GM19035 (cell line): ENCODE data around the gene ARRDC2.
"Not testable (repeated sequence)": the region's sequence is repeated elsewhere in the genome, so short reads cannot be mapped to it uniquely, and the experiment has no call there.

Source experiments
- ATAC-seq: cut with Tn5 transposase; IDR thresholded peaks from one replicate; pipeline ENCODE4 v1.9.1; 2021; ENCODE audit not compliant: unreplicated experiment

Gene ARRDC2

DNA sequence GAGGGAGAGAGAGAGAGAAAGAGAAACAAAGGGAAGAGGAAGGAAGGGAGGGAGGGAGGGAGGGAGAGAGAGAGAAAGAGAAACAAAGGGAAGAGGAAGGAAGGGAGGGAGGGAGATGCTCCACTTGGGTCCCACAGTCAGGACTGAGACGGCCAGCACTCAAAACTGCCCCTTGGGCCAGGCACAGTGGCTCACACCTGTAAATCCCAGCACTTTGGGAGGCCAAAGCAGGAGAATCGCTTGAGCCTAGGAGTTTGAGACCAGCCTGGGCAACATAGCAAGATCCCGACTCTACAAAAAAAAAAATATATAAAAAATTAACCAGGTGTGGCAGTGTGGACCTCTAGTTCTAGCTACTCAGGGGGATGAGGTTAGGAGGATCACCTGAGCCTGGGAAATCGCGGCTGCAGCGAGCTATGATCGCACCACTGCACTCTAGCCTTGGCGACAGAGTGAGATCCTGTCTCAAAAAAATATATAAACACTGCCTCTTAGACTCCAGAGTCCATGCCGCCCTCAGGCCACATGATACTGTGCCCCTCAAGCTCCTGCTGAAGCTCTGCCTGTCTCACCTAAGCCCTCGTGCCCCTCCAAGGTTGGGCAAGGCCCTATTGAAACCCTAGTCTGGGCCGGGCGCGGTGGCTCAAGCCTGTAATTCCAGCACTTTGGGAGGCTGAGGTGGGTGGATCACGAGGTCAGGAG, 8.4 kb downstream of the ARRDC2 start:
- ATAC-seq = no peak

DNA sequence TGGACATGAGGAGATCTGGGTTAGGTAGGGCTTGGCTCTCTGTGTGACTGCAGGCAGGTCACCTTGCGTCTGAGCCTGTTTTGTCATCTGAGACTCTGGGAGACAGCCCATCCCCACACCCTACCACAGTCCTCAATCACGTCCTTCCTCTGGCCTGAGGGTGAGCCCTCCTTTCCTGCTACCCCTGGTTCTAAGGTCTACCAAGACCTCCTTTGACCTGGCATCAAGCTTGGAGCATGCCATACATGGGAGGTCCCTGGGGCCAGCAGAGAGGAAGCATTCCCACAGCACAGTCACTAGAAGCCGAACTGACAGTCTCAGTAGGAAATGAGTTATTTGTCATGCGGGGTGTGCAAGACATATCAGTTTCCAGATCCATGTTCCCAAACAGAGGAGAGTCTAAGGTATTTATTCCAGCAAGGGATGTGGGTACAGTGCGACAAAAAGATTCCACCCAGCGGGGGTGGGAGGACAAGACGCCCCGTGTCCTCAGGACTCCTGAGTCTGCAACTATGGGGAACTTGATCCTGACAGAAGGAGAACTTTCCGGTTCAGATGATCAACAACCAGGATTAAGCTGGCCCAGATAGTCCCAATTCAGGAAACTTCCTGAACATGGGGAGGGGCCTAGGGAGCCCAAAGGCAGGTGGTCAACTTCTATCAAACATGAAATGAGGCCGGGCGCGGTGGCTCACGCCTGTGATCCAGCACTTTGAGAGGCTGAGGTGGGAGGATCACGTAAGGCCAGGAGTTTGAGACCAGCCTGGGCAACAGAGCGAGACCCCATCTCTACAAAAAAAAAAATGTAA, 9.5 kb downstream of the ARRDC2 start:
- no peak for ATAC-seq

DNA sequence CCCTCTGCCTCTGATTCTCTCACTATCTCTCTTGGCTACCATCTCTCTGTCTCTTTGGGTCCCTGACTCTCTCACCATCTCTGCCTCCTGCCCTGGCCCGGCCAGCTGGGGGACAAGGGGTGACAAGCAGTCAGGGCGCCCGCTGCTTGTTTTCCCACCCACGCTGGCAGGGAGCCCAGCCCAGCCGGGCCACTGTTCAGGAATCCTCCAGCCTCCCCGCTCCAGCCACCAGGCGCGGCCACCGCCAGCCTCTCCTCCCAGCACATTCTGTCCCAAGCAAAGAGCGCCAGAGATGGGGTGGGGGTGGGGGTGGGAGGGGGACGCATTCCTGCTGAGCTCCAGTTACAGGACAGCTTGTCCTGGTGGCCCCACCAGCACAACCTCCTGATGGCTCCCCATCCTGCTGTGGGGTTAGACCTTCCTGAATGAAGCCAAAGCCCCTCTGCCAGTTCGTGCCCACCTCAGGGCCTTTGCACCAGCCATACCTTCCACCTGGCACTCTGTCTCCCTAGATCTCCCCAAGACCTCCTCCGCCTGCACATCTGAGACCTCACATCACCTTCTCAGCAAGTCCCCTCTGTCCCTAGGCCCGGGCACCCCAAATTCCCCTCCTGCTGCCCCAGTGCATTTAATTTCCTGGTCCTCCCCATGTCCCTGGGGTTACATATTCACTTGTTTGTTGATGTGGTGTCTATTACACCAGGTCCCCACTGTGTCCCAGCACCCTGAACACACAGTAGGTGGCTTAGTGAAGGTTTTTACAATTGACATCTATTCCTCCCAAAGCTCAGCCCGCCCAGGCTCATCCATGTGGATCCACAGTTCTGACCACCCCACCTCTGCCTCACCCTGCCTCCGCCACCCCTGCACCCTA, 12.5 kb downstream of the ARRDC2 start:
- no peak for ATAC-seq

DNA sequence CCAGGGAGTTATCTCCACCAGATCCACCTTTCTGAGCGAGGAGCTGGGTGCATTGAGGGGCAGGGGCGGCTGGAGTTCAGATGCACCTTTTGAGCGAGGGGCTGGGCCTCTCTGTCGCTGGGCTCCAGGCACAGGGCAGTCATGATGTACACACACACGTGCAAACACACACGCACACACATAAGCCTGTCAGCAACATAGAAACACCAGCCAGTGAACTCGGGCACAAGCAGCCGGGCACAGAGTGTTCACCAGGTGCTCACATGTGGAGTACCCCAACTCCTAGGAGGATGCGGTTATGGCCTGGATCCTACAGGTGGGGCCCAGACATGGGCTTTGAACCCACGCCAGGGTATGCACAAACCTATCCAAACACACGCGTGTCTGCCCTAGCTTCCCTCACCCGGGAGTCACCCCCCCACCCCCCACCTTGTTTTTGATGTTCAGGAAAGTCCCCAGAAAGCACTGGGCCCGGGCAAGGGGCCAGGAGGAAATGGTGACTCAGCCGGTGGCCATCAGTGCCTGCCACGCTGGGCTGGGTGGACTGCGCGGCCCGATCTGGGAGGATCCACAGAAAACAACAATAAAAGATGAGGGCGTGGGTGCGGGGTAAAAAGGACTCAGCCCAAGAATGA, 13.3 kb downstream of the ARRDC2 start:
- ATAC-seq = no peak

DNA sequence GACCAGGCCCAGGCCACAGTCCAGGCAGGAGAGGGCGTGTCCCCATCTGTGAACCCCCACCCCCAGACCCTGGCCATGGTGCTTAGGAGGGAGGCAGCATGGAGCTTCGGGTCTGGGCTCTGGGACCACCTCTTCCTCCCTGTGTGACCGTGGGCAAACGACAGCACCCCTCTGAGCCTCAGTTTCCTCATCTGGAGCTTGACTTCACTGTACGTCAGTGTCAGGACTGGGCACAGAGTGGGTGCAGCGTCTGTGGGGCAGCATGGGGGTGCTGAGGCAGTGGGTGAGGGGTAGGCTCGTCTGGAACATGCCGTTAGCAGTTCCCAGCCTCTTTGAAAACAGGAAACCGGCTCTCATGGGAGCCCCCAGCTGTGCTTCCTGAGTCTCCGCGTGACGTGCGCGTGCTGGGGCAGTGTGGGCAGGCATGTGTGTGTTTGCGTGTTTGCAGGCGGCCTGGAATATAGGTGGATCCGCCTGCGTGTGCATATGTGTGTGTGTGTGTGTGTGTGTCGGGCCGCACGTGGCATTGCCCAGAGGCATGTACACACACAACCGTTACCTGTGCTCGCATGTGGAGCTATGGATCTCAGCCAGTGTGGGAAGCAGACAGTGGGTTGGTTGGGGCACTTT, 15.8 kb downstream of the ARRDC2 start:
- ATAC-seq = no peak

DNA sequence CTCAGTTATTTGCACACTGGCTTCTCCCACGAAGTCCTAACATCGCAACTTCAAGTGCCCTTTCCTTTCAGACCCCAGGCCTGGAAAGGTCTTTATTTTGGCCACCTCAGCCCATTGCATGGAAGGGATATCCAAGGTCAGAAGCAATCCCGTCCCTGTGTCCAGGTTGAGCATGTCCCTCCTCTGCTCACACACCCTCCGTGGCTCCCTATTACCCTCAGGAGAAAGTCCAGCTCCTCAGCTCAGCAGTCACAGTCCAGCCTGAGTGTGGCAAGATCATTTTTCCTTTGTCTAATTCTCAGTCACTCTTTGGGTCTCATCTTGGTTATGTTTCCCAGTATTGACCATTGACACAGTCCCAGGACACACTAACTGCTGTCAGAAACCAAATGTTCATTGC, 19.2 kb downstream of the ARRDC2 start:
- ATAC-seq = no peak

DNA sequence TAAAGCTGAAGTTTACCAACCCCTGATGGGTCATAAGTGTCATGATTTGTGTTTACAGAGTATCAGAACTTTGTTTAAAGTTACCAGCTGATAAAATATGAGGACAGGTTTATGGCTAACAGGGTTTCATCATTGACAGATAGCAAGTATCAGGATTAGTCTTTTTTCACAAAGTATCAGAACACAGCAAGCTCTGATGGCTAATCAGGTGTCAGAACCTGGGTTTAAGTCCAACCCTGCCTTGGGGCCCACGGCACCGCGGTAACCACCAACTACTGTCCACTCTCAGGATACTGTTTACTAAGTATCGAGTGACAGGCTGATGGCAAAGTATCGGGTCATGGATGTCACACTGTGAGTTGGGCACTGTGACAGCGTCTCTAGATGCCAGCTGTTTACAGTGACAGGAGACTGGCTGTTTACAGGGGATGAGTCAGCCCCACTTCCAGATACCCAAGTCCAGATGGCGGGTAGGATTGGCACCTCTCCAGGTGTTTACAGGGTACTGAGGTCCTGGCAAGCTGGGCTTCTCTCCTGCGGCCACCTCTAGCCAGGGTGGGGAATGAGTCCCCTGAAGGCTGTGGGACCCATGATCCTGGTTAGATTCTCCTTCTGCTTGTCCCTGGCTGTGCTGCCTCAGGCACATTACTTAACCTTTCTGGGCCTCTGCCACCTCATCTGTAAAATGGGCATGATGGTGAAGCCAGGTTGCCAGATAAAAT, 21.8 kb downstream of the ARRDC2 start:
- no peak for ATAC-seq

DNA sequence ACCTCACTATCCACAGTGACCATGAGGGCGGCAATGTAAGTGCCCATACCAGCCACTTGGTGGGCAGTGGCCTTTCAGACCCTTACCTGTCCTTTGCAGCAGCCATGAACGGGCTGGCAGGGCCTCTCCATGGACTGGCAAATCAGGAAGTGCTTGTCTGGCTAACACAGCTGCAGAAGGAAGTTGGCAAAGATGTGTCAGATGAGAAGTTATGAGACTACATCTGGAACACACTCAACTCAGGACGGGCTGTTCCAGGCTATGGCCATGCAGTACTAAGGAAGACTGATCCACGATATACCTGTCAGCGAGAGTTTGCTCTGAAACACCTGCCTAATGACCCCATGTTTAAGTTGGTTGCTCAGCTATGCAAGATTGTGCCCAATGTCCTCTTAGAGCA, 23.4 kb downstream of the ARRDC2 start:
- ATAC-seq = not testable (repeated sequence)

DNA sequence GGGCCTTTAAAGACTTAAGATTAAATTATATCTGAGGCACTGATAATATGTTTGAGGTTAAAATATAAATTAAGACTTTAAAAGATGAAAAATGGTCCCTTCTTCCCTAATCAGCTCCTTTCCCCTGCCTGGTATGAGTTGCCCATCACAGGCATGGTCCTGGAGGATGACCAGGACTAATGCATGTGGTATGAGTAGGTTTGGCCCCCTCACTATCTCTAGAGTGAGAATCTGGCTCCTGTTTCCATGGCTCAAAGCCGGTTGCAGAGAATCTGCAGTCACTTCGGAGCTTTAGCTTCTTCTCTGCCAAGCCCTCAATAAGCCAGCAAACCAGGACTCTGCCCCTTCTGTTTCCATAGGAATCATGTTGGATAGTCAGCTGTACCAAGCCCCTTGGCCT, 24.1 kb downstream of the ARRDC2 start:
- not testable (repeated sequence) for ATAC-seq

DNA sequence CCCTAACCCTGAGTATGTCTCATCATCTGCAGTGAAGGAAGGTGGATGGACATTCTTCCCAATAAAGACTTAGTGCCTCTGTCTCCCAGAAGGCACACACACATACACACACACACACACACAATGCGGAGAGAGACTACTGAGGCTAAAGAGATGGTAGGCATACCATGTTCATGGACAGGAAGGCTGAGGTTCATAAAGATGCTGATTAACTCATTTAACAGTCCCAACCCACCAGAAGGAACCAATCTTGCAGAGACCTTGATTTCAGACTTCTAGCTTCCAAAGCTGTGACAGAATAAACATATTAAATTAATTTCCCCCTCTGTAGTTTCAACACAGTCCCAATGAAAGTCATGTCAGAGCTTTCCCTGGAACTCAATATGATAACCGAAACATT, 33.1 kb downstream of the ARRDC2 start:
- no peak for ATAC-seq

DNA sequence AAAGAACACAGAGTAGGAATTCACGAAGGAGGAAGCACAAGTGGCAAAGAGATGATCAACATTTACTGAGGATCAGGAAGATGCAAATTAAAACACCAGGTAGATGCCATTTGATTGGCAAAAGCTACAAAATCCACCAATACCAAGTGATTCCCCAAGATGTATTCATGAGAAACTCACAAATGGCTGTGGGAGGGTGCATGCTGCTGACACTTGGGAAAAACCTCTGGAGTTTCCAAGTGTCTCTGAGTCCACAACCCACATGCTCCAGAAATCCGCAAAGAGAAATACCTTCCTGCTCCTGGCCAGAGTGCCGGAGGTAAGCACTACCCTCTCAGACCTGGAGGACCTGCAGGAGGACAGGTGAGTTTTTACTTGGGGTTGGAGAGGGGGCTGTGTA, 35.7 kb downstream of the ARRDC2 start:
- no peak for ATAC-seq

DNA sequence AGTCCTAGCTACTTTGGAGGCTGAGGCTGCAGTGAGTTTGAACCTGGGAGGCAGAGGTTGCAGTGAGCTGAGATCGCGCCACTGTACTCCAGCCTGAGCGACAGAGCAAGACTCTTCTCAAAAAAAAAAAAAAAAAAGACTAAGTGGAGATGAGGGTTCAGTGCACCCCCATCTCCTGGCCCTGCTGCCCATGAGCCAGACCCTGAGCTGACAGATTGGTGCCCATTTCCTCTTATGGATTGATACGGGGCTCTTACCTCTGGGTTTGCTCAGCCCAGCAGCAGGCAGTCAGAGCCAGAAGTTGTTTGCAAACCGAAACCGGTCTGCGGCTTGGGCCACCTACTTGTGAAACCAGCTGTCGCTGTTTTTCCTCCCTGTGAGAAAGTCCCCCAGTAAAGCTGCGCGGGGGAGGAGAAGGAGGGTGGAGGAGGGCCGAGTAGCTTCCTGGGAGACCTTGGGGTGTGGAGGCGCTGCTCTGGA, 36.9 kb downstream of the ARRDC2 start:
- peak; percentile 96 for ATAC-seq

DNA sequence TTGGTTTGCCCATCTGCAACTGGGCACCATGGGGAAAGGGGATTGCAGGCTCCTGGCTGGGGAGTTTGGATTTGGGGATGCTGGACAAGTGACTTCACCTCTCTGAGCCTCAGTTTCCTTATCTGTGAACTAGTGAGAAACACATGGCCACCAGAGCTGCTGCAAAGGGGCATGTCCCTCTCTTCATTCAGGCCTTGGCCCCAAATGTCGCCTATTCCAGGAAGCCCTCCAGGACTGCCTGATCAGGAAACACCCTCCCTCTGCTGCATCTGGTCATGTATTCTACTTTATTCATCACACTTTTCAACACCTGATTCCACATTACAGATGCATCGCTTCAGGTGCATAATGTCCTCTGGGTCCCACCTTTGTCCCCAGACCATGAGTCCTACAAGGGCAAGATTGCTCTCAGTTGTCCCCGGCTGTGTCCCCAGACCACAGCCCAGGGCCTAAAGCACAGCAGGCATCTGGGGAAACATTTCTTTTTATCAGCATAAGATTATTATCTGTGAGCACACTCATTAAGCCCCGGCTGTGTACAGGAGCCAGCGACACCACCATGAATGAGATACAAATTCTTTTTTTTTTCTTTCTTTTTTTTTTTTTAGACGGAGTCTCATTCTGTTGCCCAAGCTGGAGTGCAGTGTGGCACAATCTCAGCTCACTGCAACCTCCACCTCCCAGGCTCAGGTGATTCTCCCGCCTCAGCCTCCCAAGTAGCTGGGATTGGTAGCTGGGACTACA, 37.5 kb downstream of the ARRDC2 start:
- no peak for ATAC-seq

DNA sequence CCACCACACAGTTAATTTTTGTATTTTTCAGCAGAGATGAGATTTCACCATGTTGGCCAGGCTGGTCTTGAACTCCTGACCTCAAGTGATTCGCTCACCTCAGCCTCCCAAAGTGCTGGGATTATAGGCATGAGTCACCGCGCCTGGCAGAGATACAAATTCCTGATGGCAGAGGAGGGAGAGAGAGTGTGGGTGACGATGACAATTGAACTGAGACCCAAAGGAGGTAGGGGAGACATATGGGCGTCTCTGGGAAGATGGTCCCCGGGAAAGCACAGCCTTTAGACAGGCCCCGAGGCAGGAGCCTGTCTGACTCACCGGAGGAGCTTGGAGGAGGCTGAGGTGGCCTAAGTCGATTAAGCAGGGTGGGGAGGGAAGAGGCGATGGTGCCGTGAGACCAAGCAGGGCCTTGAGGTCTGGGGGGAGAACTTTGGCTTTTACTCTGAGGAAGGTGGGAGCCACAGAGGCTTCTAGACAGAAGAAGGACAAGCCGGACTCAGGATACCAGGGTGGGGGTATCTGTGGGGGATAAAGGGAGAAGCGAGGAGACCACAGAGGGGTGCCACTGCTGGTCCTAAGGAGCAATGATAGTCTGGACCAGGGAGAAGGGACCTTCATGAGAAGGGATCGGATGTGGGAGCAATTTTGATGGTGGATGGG, 38.2 kb downstream of the ARRDC2 start:
- no peak for ATAC-seq

DNA sequence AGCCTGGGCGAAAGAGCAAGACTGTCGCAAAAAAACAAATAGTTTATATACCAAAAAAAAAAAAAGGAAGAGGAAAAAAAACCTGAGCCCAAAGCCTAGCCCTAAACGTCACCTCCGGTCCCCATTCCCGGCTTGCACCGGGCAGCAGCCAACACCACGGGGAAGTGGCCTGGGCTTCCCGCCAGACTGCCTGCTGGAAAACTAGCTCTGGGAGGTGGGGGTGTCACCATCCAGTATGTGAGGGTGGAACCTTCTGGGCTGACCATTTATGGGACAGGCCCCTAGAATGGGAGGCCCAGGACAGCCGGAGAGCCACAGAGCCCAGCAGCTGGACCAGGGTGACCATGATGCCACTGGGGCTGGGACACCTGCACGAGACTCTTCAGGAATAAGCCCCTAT, 41.4 kb downstream of the ARRDC2 start:
- no peak for ATAC-seq

DNA sequence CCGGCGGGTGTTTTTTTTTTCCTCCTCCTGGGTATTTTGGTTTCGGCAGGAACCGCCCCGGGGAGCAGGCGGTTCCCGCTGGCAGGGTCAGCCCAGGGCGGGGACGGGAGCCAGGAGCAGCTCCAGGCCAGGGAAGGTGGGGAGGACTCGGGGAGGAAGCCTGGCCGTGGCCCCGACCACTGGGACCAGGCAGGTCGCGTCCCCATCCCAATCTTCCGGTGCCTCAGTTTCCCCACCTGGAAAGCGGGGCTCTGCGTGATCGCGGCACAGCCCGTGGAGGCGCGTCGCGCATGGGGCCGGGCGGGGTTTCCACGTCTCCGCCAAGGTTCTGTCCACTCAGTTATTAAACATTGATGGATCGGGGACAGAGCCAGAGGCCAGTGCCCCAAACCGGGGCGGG, 43.9 kb downstream of the ARRDC2 start:
- ATAC-seq = no peak

DNA sequence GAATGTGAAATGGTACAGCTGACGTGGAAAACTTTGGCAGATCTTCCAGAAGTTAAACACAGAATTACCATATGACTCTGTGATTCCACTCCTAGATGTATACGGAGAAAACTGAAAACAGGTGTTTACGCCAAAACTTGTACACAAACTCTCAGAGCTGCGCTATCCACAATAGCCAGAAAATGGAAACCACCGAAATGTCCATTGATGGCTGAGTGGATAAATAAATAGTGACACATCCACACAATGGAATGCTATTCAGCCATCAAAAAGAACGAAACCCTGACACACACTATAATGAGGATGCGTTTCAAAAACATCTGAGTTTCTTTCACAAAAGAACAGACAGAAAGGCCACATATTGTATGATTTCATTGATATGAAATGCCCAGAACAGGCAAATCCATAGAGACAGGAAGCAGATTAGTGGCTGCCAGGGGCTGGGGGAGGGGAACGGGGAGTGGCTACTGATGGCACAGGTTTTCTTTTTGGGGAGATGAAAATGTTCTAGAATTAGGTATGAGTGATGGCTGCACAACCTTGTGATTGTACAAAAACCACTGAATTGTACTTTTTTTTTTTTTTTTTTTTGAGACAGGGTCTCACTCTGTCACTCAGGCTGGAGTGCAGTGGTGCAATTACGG, 45.7 kb downstream of the ARRDC2 start:
- ATAC-seq = no peak

DNA sequence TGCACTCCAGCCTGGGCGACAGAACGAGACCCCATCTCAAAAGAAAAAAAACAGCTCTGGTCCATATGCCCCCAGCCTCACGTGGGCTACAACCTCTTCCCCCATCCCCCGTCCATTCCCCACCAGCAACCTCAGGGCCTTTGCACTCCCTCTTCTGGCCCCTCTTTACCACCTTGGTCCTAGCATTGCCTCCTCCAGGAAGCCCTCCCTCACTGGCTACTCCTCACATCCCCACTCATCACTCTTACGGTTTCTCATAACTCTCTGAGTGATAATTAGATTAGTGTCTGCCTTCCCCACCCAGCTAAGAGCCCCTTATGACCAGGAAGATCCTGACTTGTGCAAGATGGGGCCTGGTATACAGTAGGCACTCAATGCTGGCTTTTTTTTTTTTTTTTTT, 48.0 kb downstream of the ARRDC2 start:
- no peak for ATAC-seq
